ENCODE results near the gene IL15RA. TPM values are rescaled to one million over a fixed set of nuclear protein-coding genes. Genes with fewer than 3 reads are reported as not detected.

IL15RA gene
- total and polyA plus RNA-seq, 4 donors, result 13.2 to 67.7 (median 32.7) TPM

- no peak for ATAC-seq (ENCODE audit: insufficient read depth, low FRiP score)
- Histone ChIP-seq H3K4me3 (no peak overlapping the region), H3K4me1 (ENCODE audit: control insufficient read depth in 5 of 5, insufficient read depth in 5 of 5, low read length in 5 of 5) (peaks cover 0 to 15% (median 0%) of the 10 kb centered on the region in 5 donors), H3K36me3 (ENCODE audit: control insufficient read depth in 4 of 4, insufficient read depth in 4 of 4, low read length in 4 of 4) (peaks cover 0 to 11% (median 0%) of the 10 kb centered on the region in 4 donors), H3K27ac (ENCODE audit: low read depth in 1 of 2, low read length in 1 of 2) (no peak overlapping the region), H3K9me3 (ENCODE audit: control insufficient read depth in 4 of 4, insufficient read depth in 3 of 4, low read length in 3 of 4) (no peaks in the 10 kb centered on the region), H3K9ac (ENCODE audit: insufficient read depth in 1 of 2, low read length in 2 of 2) (no peak overlapping the region), H3K27me3 (ENCODE audit: control insufficient read depth in 3 of 3, insufficient read depth in 3 of 3, low read length in 2 of 3) (peaks cover 0 to 2% (median 0%) of the 10 kb centered on the region in 3 donors)
- WGBS, 2 donors, result 74 to 87% methylated on average over 2 of the region's 2 CpGs
- no peak for DNase-seq
- TF ChIP-seq CTCF (IDR thresholded peaks at IDR 0.05; ENCODE audit: control extremely low read depth, extremely low read depth), result no peak
Measured at GRCh38 chr10:5970066-5970465, 7.3 kb downstream of the IL15RA start.

DNA sequence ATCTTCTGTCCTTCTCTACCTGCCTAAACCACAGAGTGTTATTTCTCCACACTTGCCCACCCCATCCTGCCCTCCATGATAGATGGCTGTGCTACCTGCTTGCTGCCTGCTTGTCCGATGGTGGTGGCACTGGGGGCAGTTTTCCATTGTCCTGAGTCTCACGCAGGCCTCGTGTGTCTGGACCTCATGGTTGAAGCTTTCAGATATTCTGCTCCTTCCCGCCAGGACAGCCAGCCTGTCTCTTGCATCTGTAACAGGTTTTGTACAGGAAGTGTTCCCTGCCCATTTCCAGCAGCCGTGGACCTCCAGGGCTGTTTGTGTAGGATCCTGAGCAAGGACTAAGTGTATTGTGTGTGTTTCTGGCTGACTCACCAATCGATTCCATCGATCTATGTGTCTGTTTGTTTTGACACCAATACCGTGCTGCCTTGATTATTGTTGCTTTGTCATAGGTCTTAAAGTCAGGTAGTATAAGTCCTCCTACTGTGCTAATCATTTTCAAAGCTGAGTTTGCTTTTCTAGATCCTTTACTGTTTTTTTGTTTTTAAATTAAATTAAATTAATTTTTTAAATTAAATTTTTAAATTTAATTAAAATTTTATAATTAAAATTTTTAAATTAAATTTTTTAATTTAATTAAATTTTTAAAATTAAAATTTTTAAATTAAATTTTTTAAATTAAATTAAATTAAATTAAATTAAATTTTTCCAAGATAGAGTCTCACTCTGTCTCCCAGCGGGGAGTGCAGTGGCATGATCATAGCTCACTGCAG lies 8.5 kb downstream of the IL15RA start:
- WGBS, 2 donors, result 92 to 94% methylated on average over 9 of the region's 9 CpGs
- Histone ChIP-seq H3K36me3 (ENCODE audit: control insufficient read depth in 4 of 4, insufficient read depth in 4 of 4, low read length in 4 of 4) (peaks cover 0 to 19% (median 0%) of the 10 kb centered on the region in 4 donors), H3K9ac (ENCODE audit: insufficient read depth in 1 of 2, low read length in 2 of 2) (no peak overlapping the region), H3K4me1 (ENCODE audit: control insufficient read depth in 5 of 5, insufficient read depth in 5 of 5, low read length in 5 of 5) (peaks cover 0 to 15% (median 0%) of the 10 kb centered on the region in 5 donors), H3K27me3 (ENCODE audit: control insufficient read depth in 3 of 3, insufficient read depth in 3 of 3, low read length in 2 of 3) (no peaks in the 10 kb centered on the region), H3K4me3 (no peak overlapping the region), H3K9me3 (ENCODE audit: control insufficient read depth in 4 of 4, insufficient read depth in 3 of 4, low read length in 3 of 4) (no peaks in the 10 kb centered on the region), H3K27ac (ENCODE audit: low read depth in 1 of 2, low read length in 1 of 2) (peak overlapping the region in 1 of 2 donors; percentile 37)
- no peak for ATAC-seq (ENCODE audit: insufficient read depth, low FRiP score)
- DNase-seq, result no peak
- no peak for TF ChIP-seq CTCF (IDR thresholded peaks at IDR 0.05; ENCODE audit: control extremely low read depth, extremely low read depth)

DNA sequence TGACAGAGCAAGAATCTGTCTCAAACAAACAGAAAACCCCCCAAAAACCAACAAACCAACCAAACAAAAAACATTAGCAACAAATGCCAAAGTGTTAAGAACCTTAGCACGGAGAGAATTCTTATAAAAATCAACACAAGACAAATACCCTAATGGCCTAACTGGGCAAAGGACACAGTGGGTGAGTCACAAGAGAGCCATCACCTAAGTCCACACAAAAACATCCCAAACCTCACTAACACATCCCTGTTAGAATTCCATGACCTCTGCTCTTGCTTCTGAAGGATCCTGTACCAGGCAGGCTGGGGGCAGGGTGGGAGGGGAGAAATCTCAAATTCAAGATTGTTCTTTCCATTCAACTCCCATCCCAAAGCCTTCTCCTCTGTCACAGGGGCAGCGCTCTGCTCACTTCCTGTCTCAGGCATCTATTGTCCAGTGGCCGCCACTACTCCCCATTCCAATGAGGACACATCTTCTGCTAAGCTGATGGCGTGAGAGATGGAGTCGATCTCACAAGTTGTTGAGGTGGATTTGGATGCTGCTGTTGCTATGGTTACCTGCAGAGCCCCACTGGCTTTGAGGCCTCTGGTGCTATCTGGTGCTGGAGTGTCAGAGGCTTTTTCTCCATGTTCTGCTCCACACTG lies 9.2 kb downstream of the IL15RA start:
- no peaks in the 10 kb centered on the region for H3K9me3 ChIP-seq (ENCODE audit: control insufficient read depth in 4 of 4, insufficient read depth in 3 of 4, low read length in 3 of 4)
- no peak for ATAC-seq (ENCODE audit: insufficient read depth, low FRiP score)
- H3K4me1 ChIP-seq (ENCODE audit: control insufficient read depth in 5 of 5, insufficient read depth in 5 of 5, low read length in 5 of 5), result peaks cover 0 to 15% (median 0%) of the 10 kb centered on the region in 5 donors
- H3K4me3 ChIP-seq, result no peak overlapping the region
- H3K27ac ChIP-seq (ENCODE audit: low read depth in 1 of 2, low read length in 1 of 2), result no peak overlapping the region
- H3K9ac ChIP-seq (ENCODE audit: insufficient read depth in 1 of 2, low read length in 2 of 2), result no peak overlapping the region
- peaks cover 0 to 24% (median 0%) of the 10 kb centered on the region in 4 donors for H3K36me3 ChIP-seq (ENCODE audit: control insufficient read depth in 4 of 4, insufficient read depth in 4 of 4, low read length in 4 of 4)
- TF ChIP-seq CTCF (IDR thresholded peaks at IDR 0.05; ENCODE audit: control extremely low read depth, extremely low read depth), result no peak
- no peak for DNase-seq
- WGBS, 2 donors, result 84 to 94% methylated on average over 5 of the region's 5 CpGs
- no peaks in the 10 kb centered on the region for H3K27me3 ChIP-seq (ENCODE audit: control insufficient read depth in 3 of 3, insufficient read depth in 3 of 3, low read length in 2 of 3)

Data from lung (tissue), 12 donors.